KOPT-K1 (cell line): ENCODE results near the gene PGA3.
"Not testable (repeated sequence)": the region's sequence is repeated elsewhere in the genome, so short reads cannot be mapped to it uniquely, and the experiment has no call there.

Source experiments
- H3K27ac ChIP-seq: fragments of 200-600 bp; sonication (generic); 2 replicates; pipeline ENCODE4 v1.5.1; 2016; ENCODE audit warnings: antibody characterized with exemption, mild to moderate bottlenecking, low read depth, low read length; ENCODE audit not compliant: poor library complexity, severe bottlenecking
- H3K36me3 ChIP-seq: fragments of 200-600 bp; sonication (generic); 2 replicates; pipeline ENCODE4 v1.5.1; 2017; ENCODE audit warnings: antibody characterized with exemption, mild to moderate bottlenecking, low read length, moderate library complexity; ENCODE audit not compliant: insufficient read depth
- H3K9me3 ChIP-seq: fragments of 200-600 bp; sonication (generic); 2 replicates; pipeline ENCODE4 v1.5.1; 2017; ENCODE audit warnings: antibody characterized with exemption, low read length, mild to moderate bottlenecking; ENCODE audit not compliant: insufficient read depth, poor library complexity, severe bottlenecking

Gene PGA3

DNA sequence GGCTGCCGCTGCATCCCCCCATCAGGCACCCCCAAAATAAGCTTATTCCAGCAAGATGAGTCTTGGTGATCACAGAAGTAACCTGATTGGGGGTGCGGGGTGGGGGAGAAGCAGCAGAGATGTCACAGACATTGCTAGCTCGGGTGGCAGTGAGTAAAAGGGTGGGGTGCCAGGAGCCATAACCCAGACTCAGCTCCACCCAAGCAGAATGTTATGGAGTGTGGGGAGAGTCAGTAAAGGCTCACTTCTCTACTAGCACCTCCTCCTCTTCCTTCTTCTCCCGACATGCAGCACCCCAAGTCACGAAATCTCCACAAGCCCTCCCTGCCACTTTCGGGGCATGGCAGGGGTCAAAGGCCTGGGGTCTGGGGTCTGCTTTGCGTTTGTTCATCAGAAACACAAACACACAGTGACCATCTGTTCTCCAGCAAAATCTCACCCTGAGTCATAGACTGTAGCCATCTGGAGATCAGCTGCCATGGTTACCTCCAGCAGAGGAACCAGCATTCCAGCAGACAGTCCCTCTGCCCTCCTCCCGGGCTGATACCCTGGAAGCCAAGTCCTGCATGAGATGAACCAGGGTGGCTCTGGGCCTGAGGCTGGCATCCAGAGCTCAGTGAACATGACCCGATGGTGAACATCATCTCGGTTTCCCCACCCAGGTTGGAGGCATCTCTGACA, 42.1 kb downstream of the PGA3 start:
- H3K27ac ChIP-seq, H3K36me3 ChIP-seq, H3K9me3 ChIP-seq: not testable (repeated sequence)

- not testable (repeated sequence) for H3K27ac ChIP-seq, H3K9me3 ChIP-seq, H3K36me3 ChIP-seq
Observed at GRCh38 chr11:61248071-61248470, 44.8 kb downstream of the PGA3 start.

GRCh38 chr11:61249201-61249600, 45.9 kb downstream of the PGA3 start:
- H3K36me3 ChIP-seq, H3K27ac ChIP-seq, H3K9me3 ChIP-seq: not testable (repeated sequence)

DNA sequence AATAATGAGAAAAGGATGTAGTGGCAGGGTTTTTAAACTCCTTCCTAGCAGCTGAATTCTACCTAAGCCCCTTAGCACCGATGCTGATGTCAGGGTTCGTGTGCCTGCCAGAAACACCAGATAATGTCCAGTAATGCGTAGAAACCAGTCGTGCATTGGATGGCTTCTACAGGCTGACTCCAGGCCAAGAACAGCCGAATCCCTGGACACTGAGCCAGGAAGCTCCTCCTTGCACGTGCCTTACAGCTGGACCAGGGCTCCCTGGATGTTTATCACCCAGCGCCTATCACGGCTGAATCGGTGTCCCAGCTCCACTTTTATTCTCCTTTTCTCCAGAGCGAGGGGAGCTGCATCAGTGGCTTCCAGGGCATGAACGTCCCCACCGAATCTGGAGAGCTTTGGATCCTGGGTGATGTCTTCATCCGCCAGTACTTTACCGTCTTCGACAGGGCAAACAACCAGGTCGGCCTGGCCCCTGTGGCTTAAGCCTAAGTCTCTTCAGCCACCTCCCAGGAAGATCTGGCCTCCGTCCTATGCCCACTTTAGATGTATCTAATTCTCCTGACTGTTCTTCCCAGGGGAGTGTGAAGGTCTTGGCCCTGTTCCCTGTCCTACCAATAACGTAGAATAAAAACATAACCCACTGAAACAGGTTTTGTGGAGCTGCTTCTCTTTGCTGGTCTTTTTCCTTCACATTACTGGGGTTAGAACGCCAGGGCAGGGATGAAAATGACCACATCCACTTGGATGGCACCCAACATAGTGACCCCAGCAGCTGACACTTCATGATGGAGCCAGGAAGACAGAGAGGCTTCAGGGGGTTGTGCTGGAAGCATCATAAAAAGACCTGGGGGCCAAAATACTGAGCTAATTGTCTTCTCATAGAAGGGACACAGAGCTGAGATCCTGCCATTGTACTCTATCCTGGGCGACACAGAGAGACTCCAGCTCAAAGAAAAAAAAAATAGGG, 47.8 kb downstream of the PGA3 start:
- not testable (repeated sequence) for H3K27ac ChIP-seq, H3K9me3 ChIP-seq, H3K36me3 ChIP-seq

DNA sequence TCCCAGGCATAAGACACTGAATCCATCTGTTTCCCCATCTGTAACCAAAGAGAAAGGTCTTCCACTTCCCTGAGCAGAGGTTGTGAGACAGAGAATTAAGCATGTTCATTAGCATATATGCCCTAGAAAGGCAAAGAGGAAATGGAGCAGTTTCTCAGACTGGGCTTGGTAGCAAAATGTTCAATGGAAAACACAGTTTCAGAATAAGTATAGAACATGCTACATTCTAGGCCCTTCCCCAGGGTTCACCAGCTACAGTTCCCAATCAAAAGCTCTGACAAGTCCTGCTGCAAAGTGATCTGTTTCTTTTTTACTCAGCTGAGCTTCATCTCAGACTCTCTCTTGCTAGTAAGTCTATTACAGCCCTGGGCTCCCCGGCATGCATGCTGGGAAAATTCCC, 49.0 kb downstream of the PGA3 start:
- H3K9me3 ChIP-seq, H3K27ac ChIP-seq, H3K36me3 ChIP-seq: not testable (repeated sequence)

GRCh38 chr11:61254403-61255025, 51.2 kb downstream of the PGA3 start:
- H3K36me3 ChIP-seq, result peaks cover 18% of the 10 kb centered on the region
- no peak overlapping the region for H3K27ac ChIP-seq
- no peaks in the 10 kb centered on the region for H3K9me3 ChIP-seq

- Histone ChIP-seq H3K36me3 (peaks cover 18% of the 10 kb centered on the region), H3K9me3 (no peaks in the 10 kb centered on the region), H3K27ac (no peak overlapping the region)
Observed at GRCh38 chr11:61256710-61257482, 53.6 kb downstream of the PGA3 start.

DNA sequence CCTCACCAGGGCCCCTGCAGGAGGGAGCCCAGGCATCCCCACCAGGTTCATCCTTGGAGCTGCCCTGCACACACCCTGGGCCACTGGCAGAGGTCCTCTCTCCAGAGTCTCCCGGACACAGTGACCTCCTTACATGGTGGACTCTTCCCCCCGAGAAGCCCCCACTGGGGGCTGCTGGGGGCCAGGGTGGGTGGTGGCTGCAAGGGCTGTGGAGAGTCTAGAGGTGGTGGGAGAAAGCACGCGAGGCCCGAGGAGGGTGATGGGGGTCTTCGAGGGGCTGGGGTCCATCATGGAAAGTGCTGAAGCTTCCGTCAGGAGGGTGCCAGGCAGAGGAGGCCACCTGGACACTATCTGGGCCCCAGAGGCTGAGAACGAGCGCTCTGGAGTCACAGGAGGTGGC, 55.2 kb downstream of the PGA3 start:
- H3K27ac ChIP-seq, result no peak overlapping the region
- peaks cover 18% of the 10 kb centered on the region for H3K36me3 ChIP-seq
- no peaks in the 10 kb centered on the region for H3K9me3 ChIP-seq

DNA sequence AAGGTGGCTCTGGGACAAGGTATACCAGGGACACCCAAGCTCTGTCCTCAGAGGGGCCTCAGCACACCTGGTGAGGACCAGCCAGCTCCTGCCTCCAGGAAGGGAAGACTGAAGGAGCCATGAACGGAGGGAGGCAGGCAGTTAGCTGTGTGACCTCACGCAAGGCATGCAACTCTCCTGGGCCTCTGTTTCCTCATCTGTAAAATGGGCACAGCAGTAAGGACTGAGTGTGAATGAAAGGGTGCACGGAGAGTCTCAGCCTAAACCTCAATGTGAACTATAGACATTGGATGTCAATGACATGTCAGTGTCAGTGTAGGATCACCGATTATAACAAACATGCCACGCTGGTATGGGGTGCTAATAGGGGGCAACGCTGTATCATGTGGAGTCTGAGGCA, 56.0 kb downstream of the PGA3 start:
- Histone ChIP-seq H3K27ac (no peak overlapping the region), H3K36me3 (peaks cover 18% of the 10 kb centered on the region), H3K9me3 (no peaks in the 10 kb centered on the region)
